Fibroblast of villous mesenchyme (primary cell): ENCODE measurements around the gene OR2J2. TPM values are rescaled to one million over a fixed set of nuclear protein-coding genes. Genes with fewer than 3 reads are reported as not detected.
"Not testable (repeated sequence)": the region's sequence is repeated elsewhere in the genome, so short reads cannot be mapped to it uniquely, and the experiment has no call there.

ENCODE experiments used
- DNase-seq: peaks from one replicate; pipeline ENCODE4 v3.0.0-alpha.2; 2010; ENCODE audit warnings: low read depth
- H3K4me3 ChIP-seq: 2 replicates; pipeline ENCODE4 v1.5.1; 2011; ENCODE audit warnings: low read depth, mild to moderate bottlenecking, low read length
- total RNA-seq: library from RNA; depleted of rRNA; stranded (reverse); fragments of >200 nt; gene quantifications from 2 replicates; pipeline ENCODE4 v1.2.3, GENCODE V29; 2012
- TF ChIP-seq, protein P1 (sequence below): IDR thresholded peaks from 2 replicates; pipeline ENCODE4 v1.5.1; 2012; ENCODE audit warnings: low read depth, mild to moderate bottlenecking, low read length; ENCODE audit not compliant: insufficient read depth

OR2J2 gene
- total RNA-seq = not detected in 2 replicates

DNA sequence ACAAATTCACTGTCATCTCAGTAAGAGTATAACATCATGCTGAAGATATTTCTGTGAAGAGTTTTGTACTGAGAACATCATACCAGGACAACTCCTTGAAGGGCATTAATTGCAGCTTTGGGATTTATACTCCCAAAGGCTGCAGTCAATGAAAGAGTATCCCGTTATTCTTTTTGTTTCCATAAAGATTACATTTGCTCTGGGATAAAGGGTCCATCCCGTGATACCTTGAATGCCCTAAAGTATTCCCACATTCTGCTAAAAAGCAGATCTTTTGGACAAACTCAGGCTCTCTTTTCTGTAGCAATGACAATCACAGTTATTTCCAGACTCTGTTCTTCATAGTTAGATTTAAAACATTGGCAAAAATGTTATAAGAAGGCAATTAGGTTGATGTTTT, at the start of gene OR2J2:
Gene OR2J2 (plus strand): TSS at position 301 of the 400 bp plus-strand sequence. CDS start 2,729 bp downstream, outside the sequence.
- not testable (repeated sequence) for DNase-seq

DNA sequence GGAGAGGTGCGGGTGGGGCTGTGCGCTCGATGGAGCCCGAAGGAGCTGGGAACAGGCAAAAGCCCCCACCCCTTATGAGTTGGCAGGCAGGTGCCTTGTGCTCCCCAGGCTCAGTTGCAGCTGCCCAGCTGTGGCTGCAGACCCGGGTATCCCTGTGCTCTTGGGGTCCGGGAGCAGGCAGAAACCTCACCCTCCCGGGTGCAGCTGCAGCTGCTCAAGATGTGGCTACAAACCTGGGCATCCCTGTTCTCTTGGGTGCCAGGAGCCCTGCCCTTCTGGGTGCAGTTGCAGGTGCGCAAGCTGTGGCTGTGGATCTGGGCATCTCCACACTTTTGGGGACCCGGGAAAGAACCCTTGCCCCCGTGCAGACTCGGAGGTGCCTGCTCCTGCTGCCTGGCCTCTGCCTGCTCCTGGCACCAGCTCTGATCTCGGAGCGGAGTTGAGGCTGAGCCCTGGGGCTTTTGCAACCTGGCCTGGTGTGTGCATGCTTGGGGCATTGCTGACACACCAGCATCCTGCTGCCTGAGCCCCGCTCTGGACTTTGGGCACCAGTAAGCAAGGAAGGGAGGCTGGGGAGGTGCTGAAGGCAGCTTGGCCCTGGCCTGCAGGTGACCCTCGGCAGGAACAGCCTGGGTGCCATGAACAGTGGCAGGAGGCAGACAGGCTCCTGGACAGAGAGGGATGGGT, 41.2 kb upstream of the OR2J2 start:
- no peak for DNase-seq
- TF ChIP-seq, protein P1, sequence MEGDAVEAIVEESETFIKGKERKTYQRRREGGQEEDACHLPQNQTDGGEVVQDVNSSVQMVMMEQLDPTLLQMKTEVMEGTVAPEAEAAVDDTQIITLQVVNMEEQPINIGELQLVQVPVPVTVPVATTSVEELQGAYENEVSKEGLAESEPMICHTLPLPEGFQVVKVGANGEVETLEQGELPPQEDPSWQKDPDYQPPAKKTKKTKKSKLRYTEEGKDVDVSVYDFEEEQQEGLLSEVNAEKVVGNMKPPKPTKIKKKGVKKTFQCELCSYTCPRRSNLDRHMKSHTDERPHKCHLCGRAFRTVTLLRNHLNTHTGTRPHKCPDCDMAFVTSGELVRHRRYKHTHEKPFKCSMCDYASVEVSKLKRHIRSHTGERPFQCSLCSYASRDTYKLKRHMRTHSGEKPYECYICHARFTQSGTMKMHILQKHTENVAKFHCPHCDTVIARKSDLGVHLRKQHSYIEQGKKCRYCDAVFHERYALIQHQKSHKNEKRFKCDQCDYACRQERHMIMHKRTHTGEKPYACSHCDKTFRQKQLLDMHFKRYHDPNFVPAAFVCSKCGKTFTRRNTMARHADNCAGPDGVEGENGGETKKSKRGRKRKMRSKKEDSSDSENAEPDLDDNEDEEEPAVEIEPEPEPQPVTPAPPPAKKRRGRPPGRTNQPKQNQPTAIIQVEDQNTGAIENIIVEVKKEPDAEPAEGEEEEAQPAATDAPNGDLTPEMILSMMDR = no peak
- no peak overlapping the region for H3K4me3 ChIP-seq

More for the DNA sequence above, at the start of gene OR2J2:
- not testable (repeated sequence) for H3K4me3 ChIP-seq

DNA sequence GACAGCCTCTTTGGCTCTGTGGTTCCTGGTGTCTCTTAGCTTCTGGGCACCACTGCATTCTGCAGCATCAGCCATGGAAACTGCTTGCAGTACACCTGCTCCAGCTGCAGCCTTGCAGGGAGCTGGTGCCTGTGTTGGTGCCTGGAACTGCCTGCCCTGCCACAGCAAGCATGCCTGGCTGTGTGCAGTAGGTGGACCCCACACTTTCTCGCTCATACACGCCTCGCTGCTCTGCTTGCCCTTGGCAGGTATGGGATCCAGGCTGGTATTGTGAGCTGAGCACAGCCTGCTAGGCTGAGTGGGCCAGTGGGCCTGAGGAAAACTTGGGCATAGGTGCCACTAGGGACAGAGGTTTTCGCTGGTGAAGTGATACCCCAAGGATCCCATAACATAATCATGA, 40.1 kb upstream of the OR2J2 start:
- TF ChIP-seq, protein P1 = no peak
- no peak overlapping the region for H3K4me3 ChIP-seq
- DNase-seq = no peak

DNA sequence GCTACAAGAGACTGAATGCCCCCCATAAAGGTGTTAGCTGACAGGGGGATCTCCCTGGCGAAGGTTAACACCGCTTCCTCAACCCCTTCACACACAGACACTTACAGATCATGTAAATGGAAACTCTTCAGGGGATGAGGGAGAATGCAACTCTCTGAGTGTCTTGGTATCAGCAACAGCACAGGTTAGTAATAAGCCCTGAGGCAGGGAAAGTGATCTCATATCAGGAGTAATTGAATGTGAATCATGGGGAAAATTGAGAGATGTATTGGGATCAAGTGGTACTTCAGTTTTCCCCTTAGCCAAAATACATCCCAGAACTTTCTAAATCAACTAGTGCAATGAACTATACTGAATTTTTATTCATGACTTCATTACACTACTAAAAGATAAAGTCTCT, 39.0 kb upstream of the OR2J2 start:
- DNase-seq = no peak
- no peak overlapping the region for H3K4me3 ChIP-seq
- TF ChIP-seq, protein P1 = no peak

DNA sequence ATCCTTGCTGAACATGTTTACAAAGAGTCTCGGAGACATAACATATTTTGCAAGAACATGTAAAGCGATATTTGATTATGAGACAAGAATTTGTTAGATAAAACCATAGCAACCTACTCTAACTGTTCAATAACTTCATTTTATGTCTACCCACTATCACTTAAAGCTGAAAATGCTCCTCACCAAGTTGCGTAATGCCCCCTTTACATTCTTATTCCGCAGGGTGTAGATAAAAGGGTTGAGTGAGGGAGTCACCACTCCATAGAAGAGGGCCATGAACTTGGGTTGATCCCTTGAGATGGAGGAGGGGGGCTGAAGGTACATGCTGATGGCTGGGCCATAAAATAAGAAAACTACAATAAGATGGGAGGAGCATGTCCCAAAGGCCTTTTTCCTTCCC, 33.0 kb upstream of the OR2J2 start:
- TF ChIP-seq, protein P1 = no peak
- no peak for DNase-seq
- no peak overlapping the region for H3K4me3 ChIP-seq

DNA sequence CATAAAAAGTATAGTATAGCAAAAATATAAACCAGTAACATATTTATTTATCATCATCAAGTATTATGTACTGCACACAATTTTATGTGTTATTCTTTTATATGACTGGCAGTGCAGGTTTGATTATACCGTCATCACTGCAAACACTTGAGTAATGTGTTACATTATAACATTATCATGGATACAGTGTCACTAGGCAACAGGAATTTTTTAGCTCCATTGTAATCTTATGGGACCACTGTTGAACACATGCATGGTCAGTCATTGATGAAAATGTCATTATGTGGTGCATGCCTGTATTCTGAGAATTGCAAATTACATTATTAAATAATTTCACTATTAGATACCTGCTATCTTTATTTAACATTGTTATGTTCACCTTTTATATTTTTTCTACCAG, 29.1 kb upstream of the OR2J2 start:
- no peak overlapping the region for H3K4me3 ChIP-seq
- TF ChIP-seq, protein P1 = no peak
- DNase-seq = no peak

DNA sequence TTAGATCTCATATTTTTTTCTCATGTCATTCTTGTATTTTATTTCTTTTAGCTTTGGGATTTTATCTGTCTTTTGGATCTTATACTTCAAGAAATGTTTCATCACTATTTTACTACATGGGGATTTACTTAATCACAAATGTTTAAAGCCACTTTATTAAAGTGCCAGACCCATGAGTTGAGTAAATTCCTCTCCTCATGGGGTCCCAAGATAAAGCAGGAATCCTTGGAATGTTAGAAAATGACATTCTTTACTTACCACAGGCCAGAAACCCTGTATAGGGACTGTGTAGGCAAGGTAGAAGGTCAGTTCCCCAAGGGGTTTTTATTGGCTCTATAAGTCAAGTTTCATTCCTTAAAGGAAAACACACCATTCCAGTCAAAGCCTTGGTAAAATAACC, 28.4 kb upstream of the OR2J2 start:
- no peak overlapping the region for H3K4me3 ChIP-seq
- TF ChIP-seq, protein P1 = no peak
- DNase-seq = no peak
